Measurements from ENCODE around the gene DEDD. TPM values are rescaled to one million over a fixed set of nuclear protein-coding genes. Genes with fewer than 3 reads are reported as not detected.

Gene DEDD
- total RNA-seq, result 18.0 and 18.2 TPM in 2 replicates

GRCh38 chr1:161132410-161133219 lies at the start of gene DEDD:
Gene DEDD (minus strand): TSS chr1:161132667. CDS start chr1:161124462, 8,205 bp downstream.

GRCh38 chr1:161177112-161177935 lies 44.9 kb upstream of the DEDD start, which contains the start of gene B4GALT3:
Gene B4GALT3 (minus strand): TSS chr1:161177507. CDS start chr1:161176060, 1,447 bp downstream.

GRCh38 chr1:161165742-161166668 lies 33.5 kb upstream of the DEDD start, which contains the start of gene PPOX:
Gene PPOX (plus strand): TSS chr1:161166426. CDS start chr1:161166848, 422 bp downstream.

GRCh38 chr1:161159087-161159912 lies 26.8 kb upstream of the DEDD start, which contains the start of gene USP21:
Gene USP21 (plus strand): TSS chr1:161159500. CDS start chr1:161160641, 1,141 bp downstream.

GRCh38 chr1:161153682-161154337 lies 21.3 kb upstream of the DEDD start, which contains the start of gene UFC1:
Gene UFC1 (plus strand): TSS chr1:161153978. CDS start chr1:161153998, 20 bp downstream.

GRCh38 chr1:161117759-161118581 lies 14.5 kb downstream of the DEDD start, which contains the start of the genes NIT1 and PFDN2:
Gene NIT1 (plus strand): TSS chr1:161118105. CDS start chr1:161118177, 72 bp downstream.
Gene PFDN2 (minus strand): TSS chr1:161118037. CDS start chr1:161118026, 11 bp downstream.

GRCh38 chr1:161098210-161099068 lies 34.0 kb downstream of the DEDD start, which contains the start of gene KLHDC9:
Gene KLHDC9 (plus strand): TSS chr1:161098361. CDS start chr1:161098536, 175 bp downstream.

GRCh38 chr1:161089251-161089924 lies 43.1 kb downstream of the DEDD start, which contains the start of gene NECTIN4:
Gene NECTIN4 (minus strand): TSS chr1:161089558. CDS start chr1:161089296, 262 bp downstream.

Other genes with a start within 250 kb of the DEDD start
- 3.5 and 123 TPM in 2 replicates for gene ITLN1, start 247.5 kb downstream of the DEDD start, total RNA-seq
- 0.47 TPM in 1 of 2 replicates, not detected in the other for gene ITLN2, start 177.9 kb downstream of the DEDD start, total RNA-seq
- gene F11R, start 111.5 kb downstream of the DEDD start, total RNA-seq, result 6.6 and 11.7 TPM in 2 replicates
- gene TSTD1, start 93.7 kb downstream of the DEDD start, total RNA-seq, result 37.9 TPM in 1 of 2 replicates, not detected in the other
- gene USF1, start 86.7 kb downstream of the DEDD start, total RNA-seq, result 33.5 and 36.9 TPM in 2 replicates
- gene ARHGAP30, start 62.8 kb downstream of the DEDD start, total RNA-seq, result not detected in 2 replicates
- 0.12 TPM in 1 of 2 replicates, not detected in the other for gene NECTIN4, start 43.1 kb downstream of the DEDD start, total RNA-seq
- gene KLHDC9, start 34.3 kb downstream of the DEDD start, total RNA-seq, result 0.58 and 3.3 TPM in 2 replicates
- gene PFDN2, start 14.6 kb downstream of the DEDD start, total RNA-seq, result 39.3 and 49.1 TPM in 2 replicates
- 20.6 and 24.7 TPM in 2 replicates for gene NIT1, start 14.6 kb downstream of the DEDD start, total RNA-seq
- gene UFC1, start 21.3 kb upstream of the DEDD start, total RNA-seq, result 81.6 and 105 TPM in 2 replicates
- gene USP21, start 26.8 kb upstream of the DEDD start, total RNA-seq, result 9.0 and 10.4 TPM in 2 replicates
- gene PPOX, start 33.8 kb upstream of the DEDD start, total RNA-seq, result 6.5 and 11.8 TPM in 2 replicates
- 23.6 and 26.8 TPM in 2 replicates for gene B4GALT3, start 44.8 kb upstream of the DEDD start, total RNA-seq
- 1.8 and 3.4 TPM in 2 replicates for gene ADAMTS4, start 66.4 kb upstream of the DEDD start, total RNA-seq
- 84.6 and 90.7 TPM in 2 replicates for gene NDUFS2, start 69.7 kb upstream of the DEDD start, total RNA-seq
- not detected in 2 replicates for gene FCER1G, start 82.6 kb upstream of the DEDD start, total RNA-seq
- not detected in 2 replicates for gene APOA2, start 91.0 kb upstream of the DEDD start, total RNA-seq
- 2.5 and 5.8 TPM in 2 replicates for gene TOMM40L, start 93.4 kb upstream of the DEDD start, total RNA-seq
- not detected in 2 replicates for gene NR1I3, start 105.5 kb upstream of the DEDD start, total RNA-seq
- not detected in 2 replicates for gene PCP4L1, start 126.1 kb upstream of the DEDD start, total RNA-seq
- 0.23 and 0.34 TPM in 2 replicates for gene MPZ, start 177.3 kb upstream of the DEDD start, total RNA-seq
- 20.9 and 31.2 TPM in 2 replicates for gene SDHC, start 181.7 kb upstream of the DEDD start, total RNA-seq
- not detected in 2 replicates for gene CFAP126, start 235.2 kb upstream of the DEDD start, total RNA-seq

All from pericardium fibroblast (primary cell).